ENCODE data around the gene LZTS2. TPM values are rescaled to one million over a fixed set of nuclear protein-coding genes. Genes with fewer than 3 reads are reported as not detected.

LZTS2 gene
- total and polyA plus RNA-seq, 10 of the 15 experiments (the other 5 are each of a cell fraction or from before 2014, with no cell fraction given), result 0.08 to 13.4 (median 7.2) TPM

GRCh38 chr10:101030496-101031127 is 31.0 kb downstream of the LZTS2 start (continued):
- no peak for TF ChIP-seq REST (IDR thresholded peaks at IDR 0.05; ENCODE audit: low read depth, low read length)

GRCh38 chr10:101031128-101031795 is 31.7 kb downstream of the LZTS2 start, which contains the start of the genes PDZD7 and SFXN3:
Gene PDZD7 (minus strand): TSS chr10:101031129. CDS start chr10:101030219, 910 bp downstream.
Gene SFXN3 (plus strand): TSS chr10:101031234. CDS start chr10:101034695, 3,461 bp downstream.
- Histone ChIP-seq H3K27ac (ENCODE audit: control insufficient read depth, insufficient read depth) (no peak within 1 kb of the TSS), H3K9ac (ENCODE audit: control insufficient read depth, insufficient read depth, low read length) (peak within 1 kb of the TSS; percentile 22; the same call in 1 of the 2 replicates), H2AFZ (ENCODE audit: control insufficient read depth, low read depth, low read length) (peak within 1 kb of the TSS; percentile 91), H4K20me1 (ENCODE audit: control insufficient read depth, insufficient read depth) (no peaks in the 10 kb centered on the region), H3K4me1 (ENCODE audit: control insufficient read depth, insufficient read depth, low read length) (peaks cover 21% of the 10 kb centered on the region), H3K9me3 (replicated peaks; ENCODE audit: control insufficient read depth, insufficient read depth, low read length) (no peaks in the 10 kb centered on the region), H3K4me3 (peak within 1 kb of the TSS; percentile 64), H3K4me2 (ENCODE audit: control insufficient read depth, insufficient read depth) (peak within 1 kb of the TSS; percentile 95), H3K79me2 (ENCODE audit: control insufficient read depth, insufficient read depth, low read length) (no peaks in the 10 kb centered on the region), H3K27me3 (replicated peaks in 1 of 2; ENCODE audit: control insufficient read depth in 2 of 2, insufficient read depth in 2 of 2, low read length in 1 of 2) (peaks cover 5 to 9% of the 10 kb centered on the region in 2 experiments), H3K36me3 (ENCODE audit: control insufficient read depth in 2 of 2, insufficient read depth in 2 of 2, low read length in 1 of 2) (no peaks in the 10 kb centered on the region)
- no TSS peak for BruUV-seq (replicated peaks)
- intact Hi-C loops (cut with micrococcal nuclease; ENCODE audit: unreplicated experiment), result loop anchor here (5.0 kb wide), 1 partner anchor 36 kb away; no protein-coding TSS in a partner anchor
- FAIRE-seq (peak; percentile 44), ATAC-seq (peak; percentile 96), DNase-seq (ENCODE audit: low read depth, low spot score) (peak; percentile 48)
- SMC1A ChIA-PET (ENCODE audit: uncharacterized antibody, unreplicated experiment), result interaction anchor here (0.5 to 4.3 kb wide), 6 partner anchors 11 to 540 kb away, joined by 3 to 24 read pairs (median 3); no protein-coding TSS in a partner anchor
- in situ Hi-C loops (cut with MboI), result no loop called here
- RAD21 ChIA-PET (ENCODE audit: unreplicated experiment), result interaction anchor here (1.0 to 2.3 kb wide), 8 partner anchors 10 to 64 kb away, joined by 3 to 13 read pairs (median 4); no protein-coding TSS in a partner anchor
- WGBS (ENCODE audit: insufficient coverage, insufficient replicate concordance, low lambda C conversion rate, missing lambda C conversion rate), result 2% methylated on average over 37 of the region's 38 CpGs
- POLR2A ChIA-PET, result interaction anchor here (0.6 to 1.7 kb wide), 7 partner anchors 12 to 557 kb away, joined by 3 to 8 read pairs (median 3); partner anchors contain the start of genes DPCD, KAZALD1 and POLL
- CTCF ChIA-PET, result interaction anchor here (0.5 to 6.5 kb wide), 15 partner anchors 8 to 123 kb away, joined by 3 to 86 read pairs (median 5); partner anchors contain the start of genes KAZALD1 and LZTS2
- TF ChIP-seq RAD51 (IDR thresholded peaks at IDR 0.05), result no peak
- TF ChIP-seq EGR1 (IDR thresholded peaks at IDR 0.05; ENCODE audit: borderline replicate concordance in 1 of 2, low read depth in 2 of 2, low read length in 2 of 2), result peak in 1 of 2 experiments; percentile 76; a peak in 2 of 3 replicates
- no peak for TF ChIP-seq CHD1 (IDR thresholded peaks at IDR 0.05; ENCODE audit: low read depth, low read length)
- TF ChIP-seq FOXK2 (IDR thresholded peaks at IDR 0.05), result no peak
- TF ChIP-seq ZNF622 (IDR thresholded peaks at IDR 0.05), result no peak
- no peak for TF ChIP-seq SMAD1 (IDR thresholded peaks at IDR 0.05; ENCODE audit: low read depth, partially characterized antibody)
- no peak for TF ChIP-seq HSF1 (IDR thresholded peaks at IDR 0.05; ENCODE audit: low read depth, low read length)
- TF ChIP-seq EZH2 (IDR thresholded peaks at IDR 0.05; ENCODE audit: borderline replicate concordance, control insufficient read depth, low read depth, low read length), result no peak
- no peak for TF ChIP-seq MTA2 (IDR thresholded peaks at IDR 0.05; ENCODE audit: low read depth)
- no peak for TF ChIP-seq SMARCA5 (IDR thresholded peaks at IDR 0.05)
- TF ChIP-seq MEF2B (IDR thresholded peaks at IDR 0.05; ENCODE audit: partially characterized antibody, poor library complexity, severe bottlenecking), result no peak
- TF ChIP-seq NFYA (IDR thresholded peaks at IDR 0.05; ENCODE audit: borderline replicate concordance, low read depth, low read length), result peak; percentile 51; the same call in 1 of the 2 replicates
- no peak for TF ChIP-seq GATAD2B (conservative IDR thresholded peaks at IDR 0.05; ENCODE audit: low read depth)
- TF ChIP-seq JUND (IDR thresholded peaks at IDR 0.05; ENCODE audit: low read depth, low read length), result no peak
- no peak for TF ChIP-seq PAX8 (IDR thresholded peaks at IDR 0.05)
